Pancreas (tissue), 10 donors: ENCODE measurements around the gene PPP2R2C. TPM values are rescaled to one million over a fixed set of nuclear protein-coding genes. Genes with fewer than 3 reads are reported as not detected.

Source experiments
- ATAC-seq, 4 donors: fragments of 200-7000 bp; cut with Tn5 transposase; one replicate each; pipeline versions ENCODE4 v1.8.0 to v1.9.1; 2020; ENCODE audit warnings: mild to moderate bottlenecking in 4 of 4, moderate library complexity in 4 of 4
- DNase-seq, 6 donors: peaks; one replicate each; pipeline ENCODE4 v3.0.0-alpha.2; 2020
- FAIRE-seq: peaks from 2 replicates; lab custom pipeline; 2012; peaks lifted over from hg19 to GRCh38; lab: Jason Lieb, UNC
- H3K27ac ChIP-seq, 4 donors: fragments of 200-600 bp; sonication (generic); 1 replicate in 3 of 4; 2 replicates in 1 of 4; pipeline versions ENCODE4 v1.5.0 to v1.8.0; 2020
- H3K27me3 ChIP-seq, 4 donors: fragments of 200-600 bp; one replicate each; pipeline ENCODE4 v1.8.0; 2021
- H3K36me3 ChIP-seq, 3 donors: fragments of 200-600 bp; sonication (generic) in 1 of 3; one replicate each; pipeline versions ENCODE4 v1.5.0 to v1.8.0; 2020 to 2021
- H3K4me1 ChIP-seq, 3 donors: fragments of 200-600 bp; one replicate each; pipeline ENCODE4 v1.8.0; 2021
- H3K4me3 ChIP-seq, 4 donors: fragments of 200-600 bp; sonication (generic) in 2 of 4; one replicate each; pipeline versions ENCODE4 v1.5.0 to v1.8.0; 2020 to 2021
- H3K9me3 ChIP-seq, 4 donors: fragments of 200-600 bp; one replicate each; pipeline ENCODE4 v1.8.0; 2021
- WGBS, 2 donors: extraction: QIAGEN DNeasy Blood & Tissue Kit; methylation state at CpG; one replicate each; pipeline ENCODE4 v1.1.7; 2013; 5-methylcytosine and 5-hydroxymethylcytosine counted together
- intact Hi-C, 3 donors: fragments of 100-400 bp; cut with DNase I; formaldehyde crosslinking; loops; one replicate each; pipeline versions ENCODE4 v1.11.1 to v1.14.2; 2022
- polyA plus RNA-seq, 2 donors: library from polyadenylated mRNA; stranded (reverse); fragments of 200-250 nt; gene quantifications; one replicate each; pipeline ENCODE4 v1.2.3, GENCODE V29; 2013
- total RNA-seq, 6 donors: library from RNA; stranded (reverse); fragmentation: NEBNext Ultra II Directional in 4 of 6; extraction: Animal tissue kit (Norgen Biotek cat#: 25700) in 4 of 6; gene quantifications; one replicate each; pipeline versions ENCODE4 v1.2.1 to v1.2.4, GENCODE V29; 2021 to 2023
- TF ChIP-seq, protein P1 (sequence below), 4 donors: fragments of 200-600 bp; sonication (generic) in 3 of 4; IDR thresholded peaks; one replicate each; pipeline versions ENCODE4 v1.5.0 to v1.8.0; 2021; ENCODE audit warnings: antibody characterized with exemption in 4 of 4
- donor health status: healthy with polysubstance abuse.
- donor health status: DM: no; HTN: no; CAD: no; lungs with moderate emphysema.
- donor health status: DM: no; HTN: no; CAD: no.
- donor health status: control.
- donor health status: control.
- donor health status: Bipolar disorder and iron deficiency.
- donor health status: DM: yes; HTN: yes; CAD: no.
- donor health status: DM: no; HTN: no; CAD: no.
- donor health status: DM: no; HTN: no; CAD: no.
- donor health status: DM: yes; HTN: yes; CAD: no.

Gene PPP2R2C
- total and polyA plus RNA-seq, 8 donors: 0.05 to 2.0 (median 0.55) TPM

DNA sequence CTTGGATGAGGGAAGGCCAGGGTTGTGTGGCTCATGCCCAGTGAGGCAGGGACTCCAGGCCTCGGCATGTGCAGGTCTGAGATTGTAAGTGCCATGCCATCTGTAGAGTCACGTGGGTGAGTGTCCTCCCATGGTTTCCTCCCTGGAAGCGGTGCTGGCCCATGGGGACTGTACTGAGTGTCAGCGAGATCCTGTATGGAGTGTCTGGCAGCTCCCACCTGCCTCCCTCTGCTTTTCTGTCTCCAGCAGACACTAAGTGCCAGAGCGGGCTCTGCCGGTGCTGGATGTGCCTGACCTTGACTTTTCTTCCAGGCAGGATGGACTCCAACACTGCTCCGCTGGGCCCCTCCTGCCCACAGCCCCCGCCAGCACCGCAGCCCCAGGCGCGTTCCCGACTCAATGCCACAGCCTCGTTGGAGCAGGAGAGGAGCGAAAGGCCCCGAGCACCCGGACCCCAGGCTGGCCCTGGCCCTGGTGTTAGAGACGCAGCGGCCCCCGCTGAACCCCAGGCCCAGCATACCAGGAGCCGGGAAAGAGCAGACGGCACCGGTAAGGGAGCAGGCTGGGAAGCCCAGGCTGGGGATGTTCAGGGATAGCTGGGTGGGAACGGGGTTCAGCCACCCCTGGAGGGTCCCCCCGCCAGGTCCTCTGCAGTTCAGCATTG lies 195.1 kb downstream of the PPP2R2C start:
- 80 to 84% methylated on average over 24 of the region's 24 CpGs for WGBS, 2 donors
- peaks cover 4 to 11% (median 10%) of the 10 kb centered on the region in 3 donors for H3K4me1 ChIP-seq
- H3K9me3 ChIP-seq: no peaks in the 10 kb centered on the region
- H3K27ac ChIP-seq: no peak overlapping the region
- peak in 1 of 6 donors; percentile 58 for DNase-seq
- intact Hi-C loops: no loop called here
- no peaks in the 10 kb centered on the region for H3K27me3 ChIP-seq
- no peak for FAIRE-seq
- TF ChIP-seq, protein P1, sequence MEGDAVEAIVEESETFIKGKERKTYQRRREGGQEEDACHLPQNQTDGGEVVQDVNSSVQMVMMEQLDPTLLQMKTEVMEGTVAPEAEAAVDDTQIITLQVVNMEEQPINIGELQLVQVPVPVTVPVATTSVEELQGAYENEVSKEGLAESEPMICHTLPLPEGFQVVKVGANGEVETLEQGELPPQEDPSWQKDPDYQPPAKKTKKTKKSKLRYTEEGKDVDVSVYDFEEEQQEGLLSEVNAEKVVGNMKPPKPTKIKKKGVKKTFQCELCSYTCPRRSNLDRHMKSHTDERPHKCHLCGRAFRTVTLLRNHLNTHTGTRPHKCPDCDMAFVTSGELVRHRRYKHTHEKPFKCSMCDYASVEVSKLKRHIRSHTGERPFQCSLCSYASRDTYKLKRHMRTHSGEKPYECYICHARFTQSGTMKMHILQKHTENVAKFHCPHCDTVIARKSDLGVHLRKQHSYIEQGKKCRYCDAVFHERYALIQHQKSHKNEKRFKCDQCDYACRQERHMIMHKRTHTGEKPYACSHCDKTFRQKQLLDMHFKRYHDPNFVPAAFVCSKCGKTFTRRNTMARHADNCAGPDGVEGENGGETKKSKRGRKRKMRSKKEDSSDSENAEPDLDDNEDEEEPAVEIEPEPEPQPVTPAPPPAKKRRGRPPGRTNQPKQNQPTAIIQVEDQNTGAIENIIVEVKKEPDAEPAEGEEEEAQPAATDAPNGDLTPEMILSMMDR (IDR thresholded peaks at IDR 0.05): no peak
- H3K36me3 ChIP-seq: peaks cover 0 to 11% (median 0%) of the 10 kb centered on the region in 3 donors
- ATAC-seq: peak in 2 of 4 donors; percentile 40 to 41
- H3K4me3 ChIP-seq: no peak overlapping the region

DNA sequence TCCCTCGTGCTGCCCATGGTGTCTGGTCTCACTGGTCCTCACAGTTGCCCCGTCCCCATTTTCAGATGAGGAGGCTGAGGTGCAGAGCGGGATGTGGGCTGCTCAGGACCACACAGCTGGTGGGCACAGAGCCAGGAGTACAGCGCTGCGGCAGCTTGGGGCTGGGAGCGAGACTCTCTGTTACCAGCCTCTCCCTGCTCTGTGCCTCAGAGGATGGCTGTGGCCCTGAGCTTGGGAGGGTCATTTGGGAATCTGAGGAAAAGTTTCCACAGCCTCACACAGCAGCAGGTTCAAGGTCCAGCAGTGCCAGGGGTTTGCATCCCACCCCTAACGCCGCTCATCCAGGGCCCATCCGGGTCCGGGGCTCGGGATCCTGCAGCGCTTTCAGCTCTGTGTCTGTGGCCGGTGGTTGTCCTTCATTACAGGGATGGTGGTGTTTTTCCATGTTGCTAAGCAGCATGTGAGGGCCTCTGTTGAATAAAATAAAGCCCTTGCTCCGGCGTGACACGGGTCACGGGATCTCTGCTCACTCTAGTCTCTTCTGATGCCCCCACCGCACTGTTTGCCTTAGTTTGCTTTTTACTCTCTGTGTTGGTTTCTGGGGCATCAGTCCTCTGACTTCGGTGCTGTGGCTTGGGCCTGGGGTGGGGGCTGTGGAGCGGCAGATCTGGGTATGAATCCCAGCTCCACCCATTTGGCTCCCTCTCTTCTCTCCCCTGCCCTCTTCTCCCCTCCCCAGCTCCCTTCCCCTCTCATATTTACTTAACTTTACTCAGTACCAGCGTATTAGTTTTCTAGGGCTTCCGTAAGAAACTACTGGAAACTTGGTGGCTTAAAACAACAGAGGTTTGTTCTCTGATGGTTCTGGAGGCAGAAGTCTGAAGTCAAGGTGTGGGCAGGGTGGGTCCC lies 196.3 kb downstream of the PPP2R2C start:
- no peak overlapping the region for H3K27ac ChIP-seq
- no peak for FAIRE-seq
- peak in 2 of 4 donors; percentile 50 to 52 for ATAC-seq
- no peaks in the 10 kb centered on the region for H3K9me3 ChIP-seq
- H3K36me3 ChIP-seq: peaks cover 0 to 11% (median 0%) of the 10 kb centered on the region in 3 donors
- intact Hi-C loops: no loop called here
- WGBS, 2 donors: 78 to 83% methylated on average over 22 of the region's 22 CpGs
- no peaks in the 10 kb centered on the region for H3K27me3 ChIP-seq
- no peak overlapping the region for H3K4me3 ChIP-seq
- TF ChIP-seq, protein P1 (IDR thresholded peaks at IDR 0.05): no peak
- peak in 1 of 6 donors; percentile 65 for DNase-seq
- H3K4me1 ChIP-seq: peaks cover 4 to 19% (median 16%) of the 10 kb centered on the region in 3 donors

GRCh38 chr4:6275351-6275750 lies 197.1 kb downstream of the PPP2R2C start:
- WGBS, 2 donors: 83 to 87% methylated on average over 10 of the region's 10 CpGs
- Histone ChIP-seq H3K4me1 (peaks cover 11 to 19% (median 16%) of the 10 kb centered on the region in 3 donors), H3K27ac (no peak overlapping the region), H3K4me3 (no peak overlapping the region), H3K9me3 (no peaks in the 10 kb centered on the region), H3K36me3 (peaks cover 0 to 11% (median 0%) of the 10 kb centered on the region in 3 donors), H3K27me3 (no peaks in the 10 kb centered on the region)
- TF ChIP-seq, protein P1 (IDR thresholded peaks at IDR 0.05): no peak
- DNase-seq: peak in 1 of 6 donors; percentile 13
- FAIRE-seq: no peak
- intact Hi-C loops: no loop called here
- ATAC-seq: no peak

DNA sequence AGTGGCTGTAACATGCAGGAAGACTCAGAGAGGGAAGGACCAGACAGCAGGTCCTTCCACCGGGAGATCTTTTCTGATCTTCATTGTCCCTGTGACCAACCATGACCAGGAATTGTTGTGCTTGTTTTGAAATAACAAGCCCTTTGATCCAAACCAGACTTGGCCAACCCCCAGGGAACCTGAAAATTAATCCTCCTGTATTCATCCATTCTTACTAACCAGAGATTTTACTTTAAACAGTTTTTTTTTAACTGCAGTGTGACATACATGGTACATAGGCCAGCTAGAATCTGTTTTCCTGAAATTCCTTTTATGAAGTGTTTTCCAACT lies 198.8 kb downstream of the PPP2R2C start:
- no peak for DNase-seq
- Histone ChIP-seq H3K27ac (peak overlapping the region in 1 of 4 donors; percentile 8), H3K4me3 (no peak overlapping the region), H3K27me3 (no peaks in the 10 kb centered on the region), H3K9me3 (no peaks in the 10 kb centered on the region), H3K36me3 (peaks cover 0 to 3% (median 0%) of the 10 kb centered on the region in 3 donors), H3K4me1 (peaks cover 14 to 21% (median 15%) of the 10 kb centered on the region in 3 donors)
- TF ChIP-seq, protein P1 (IDR thresholded peaks at IDR 0.05): no peak
- intact Hi-C loops: no loop called here
- no peak for FAIRE-seq
- 58 to 59% methylated on average over 1 of the region's 1 CpG for WGBS, 2 donors
- no peak for ATAC-seq
